Skeletal muscle tissue (tissue), 5 donors: ENCODE results near the gene KLHDC8A. TPM values are rescaled to one million over a fixed set of nuclear protein-coding genes. Genes with fewer than 3 reads are reported as not detected.
A peak's percentile ranks its signal among the peaks of the same experiment; 100 is the strongest.

Experiments used
- H3K27ac ChIP-seq: one replicate; pipeline ENCODE4 v1.7.0; 2013; ENCODE audit warnings: mild to moderate bottlenecking, low read depth, low read length, inconsistent platforms
- H3K27me3 ChIP-seq, 3 donors: one replicate each; pipeline ENCODE4 v1.7.0; 2013; ENCODE audit warnings: low read length in 3 of 3; ENCODE audit not compliant: control insufficient read depth in 3 of 3, insufficient read depth in 3 of 3
- H3K36me3 ChIP-seq, 3 donors: one replicate each; pipeline ENCODE4 v1.7.0; 2013; ENCODE audit warnings: low read length in 3 of 3; ENCODE audit not compliant: control insufficient read depth in 3 of 3, insufficient read depth in 3 of 3
- H3K4me1 ChIP-seq, 3 donors: one replicate each; pipeline ENCODE4 v1.7.0; 2013; ENCODE audit warnings: low read length in 3 of 3, mild to moderate bottlenecking in 3 of 3; ENCODE audit not compliant: control insufficient read depth in 3 of 3, insufficient read depth in 3 of 3
- H3K4me3 ChIP-seq, 3 donors: one replicate each; pipeline ENCODE4 v1.7.0; 2013; ENCODE audit warnings: low read length in 3 of 3
- H3K9ac ChIP-seq, 3 donors: one replicate each; pipeline ENCODE4 v1.7.0; 2013; ENCODE audit warnings: low read length in 3 of 3, mild to moderate bottlenecking in 3 of 3, moderate library complexity in 2 of 3, low read depth in 1 of 3
- H3K9me3 ChIP-seq, 3 donors: one replicate each; pipeline ENCODE4 v1.7.0; 2013; ENCODE audit warnings: low read length in 3 of 3; ENCODE audit not compliant: control insufficient read depth in 3 of 3
- small RNA-seq: library from RNA; depleted of rRNA; stranded (forward); fragments of <200 nt; gene quantifications from one replicate; pipeline ENCODE3, GENCODE V24; 2014
- total RNA-seq: library from RNA; depleted of rRNA; stranded (reverse); fragments of >200 nt; gene quantifications from one replicate; pipeline ENCODE4 v1.2.3, GENCODE V29; 2014
- donor health status: Osteomylitis.

KLHDC8A gene
- total RNA-seq, 1 donor from 2014 or later, result 0.52 TPM

DNA sequence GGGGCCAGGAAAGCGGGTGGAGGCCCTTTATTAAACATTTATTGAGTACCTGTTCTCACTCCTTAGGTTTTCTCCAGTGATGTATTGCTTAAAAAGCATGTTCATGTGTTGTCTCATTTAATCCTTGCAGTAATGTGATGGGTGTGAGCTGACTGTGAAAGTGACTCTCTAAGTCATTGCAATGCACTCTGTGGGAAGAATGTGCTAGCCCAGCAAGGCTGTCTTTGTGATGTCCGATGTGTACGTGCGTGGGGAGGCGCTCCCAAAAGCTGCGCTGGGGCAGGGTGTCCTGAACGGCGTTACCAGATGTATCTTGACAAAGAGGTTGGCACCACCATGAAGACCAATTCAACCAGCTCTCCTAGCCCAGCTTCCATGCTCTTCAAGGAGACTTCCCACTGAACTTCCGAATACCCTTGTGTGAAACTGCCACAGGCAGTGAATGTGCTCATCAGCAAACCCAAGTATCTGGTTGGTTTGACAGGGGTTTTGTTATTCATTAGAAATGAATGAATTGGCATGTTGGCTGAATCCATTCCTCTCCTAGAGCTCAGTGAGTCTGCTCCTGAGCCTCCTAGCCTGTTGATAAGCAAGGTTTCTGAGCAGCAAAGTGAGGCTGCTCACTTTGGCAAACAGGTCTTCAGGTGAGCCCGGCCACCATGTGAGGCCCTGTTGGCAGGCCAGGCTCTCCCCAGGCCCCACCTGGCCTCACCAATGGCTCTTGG, 63.2 kb downstream of the KLHDC8A start:
- H3K9me3 ChIP-seq, result no peaks in the 10 kb centered on the region
- no peak overlapping the region for H3K9ac ChIP-seq
- peak overlapping the region; percentile 48 for H3K27ac ChIP-seq
- peaks cover 10 to 17% (median 14%) of the 10 kb centered on the region in 3 donors for H3K4me1 ChIP-seq
- no peaks in the 10 kb centered on the region for H3K36me3 ChIP-seq
- no peaks in the 10 kb centered on the region for H3K27me3 ChIP-seq
- H3K4me3 ChIP-seq, result no peak overlapping the region

DNA sequence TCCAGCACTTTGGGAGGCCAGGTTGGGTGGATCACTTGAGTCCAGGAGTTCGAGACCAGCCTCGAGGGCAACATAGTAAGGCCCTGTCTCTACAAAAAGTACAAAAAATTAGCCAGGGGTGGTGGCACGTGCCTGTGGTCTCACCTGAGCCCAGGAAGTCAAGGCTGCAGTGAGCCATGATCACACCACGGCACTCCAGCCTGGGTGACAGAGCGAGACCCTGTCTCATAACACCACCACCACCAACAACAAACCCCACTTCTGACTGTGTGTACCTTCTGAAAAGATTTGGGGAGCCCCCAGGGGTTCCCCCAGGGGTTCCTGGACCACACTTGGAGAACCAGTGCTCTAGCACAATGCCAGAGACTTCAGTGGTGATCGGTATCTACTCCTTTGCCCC, 65.1 kb downstream of the KLHDC8A start:
- H3K9ac ChIP-seq, result no peak overlapping the region
- peaks cover 14 to 23% (median 16%) of the 10 kb centered on the region in 3 donors for H3K4me1 ChIP-seq
- H3K9me3 ChIP-seq, result no peaks in the 10 kb centered on the region
- H3K36me3 ChIP-seq, result no peaks in the 10 kb centered on the region
- no peaks in the 10 kb centered on the region for H3K27me3 ChIP-seq
- H3K4me3 ChIP-seq, result no peak overlapping the region
- H3K27ac ChIP-seq, result no peak overlapping the region

DNA sequence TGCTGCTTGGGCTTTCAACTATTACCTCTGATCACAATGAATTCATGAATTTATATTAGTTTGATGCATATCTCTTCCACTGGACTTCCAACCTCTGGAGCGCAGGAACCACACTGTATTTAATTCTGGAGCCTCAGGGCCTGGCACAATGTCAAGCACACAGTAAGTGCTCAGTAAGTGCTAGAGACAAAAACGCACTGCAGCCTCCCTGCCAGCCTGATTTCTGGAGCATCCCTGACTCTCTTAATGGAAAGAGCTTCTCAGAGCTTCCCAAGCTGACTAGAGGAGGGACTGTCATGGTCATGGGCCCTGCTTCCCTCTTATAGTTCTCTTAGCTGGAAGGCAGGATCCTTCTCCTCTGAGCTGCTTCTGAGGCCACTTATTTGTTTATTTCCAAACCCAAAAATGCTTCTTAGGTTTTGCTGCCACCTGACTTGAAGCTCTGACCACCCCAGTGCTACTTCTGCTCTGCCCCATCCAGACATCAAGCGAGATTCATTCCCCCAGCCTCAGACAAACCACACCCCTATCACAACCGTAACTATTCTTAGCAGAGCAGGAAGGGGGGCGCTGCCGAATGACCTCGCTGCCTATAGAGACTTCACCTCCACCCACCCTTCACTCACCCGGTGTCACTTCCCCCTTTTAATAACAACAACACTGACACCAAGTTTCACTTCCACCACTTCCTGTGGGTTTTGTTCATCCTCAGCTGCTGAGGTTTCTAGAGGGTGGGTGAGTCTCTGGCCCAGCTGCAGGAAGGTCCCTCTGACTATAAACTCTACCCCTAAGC, 68.8 kb downstream of the KLHDC8A start:
- no peak overlapping the region for H3K4me3 ChIP-seq
- H3K27ac ChIP-seq, result peak overlapping the region; percentile 32
- H3K9ac ChIP-seq, result no peak overlapping the region
- no peaks in the 10 kb centered on the region for H3K36me3 ChIP-seq
- peaks cover 15 to 29% (median 22%) of the 10 kb centered on the region in 3 donors for H3K4me1 ChIP-seq
- no peaks in the 10 kb centered on the region for H3K9me3 ChIP-seq
- H3K27me3 ChIP-seq, result no peaks in the 10 kb centered on the region

DNA sequence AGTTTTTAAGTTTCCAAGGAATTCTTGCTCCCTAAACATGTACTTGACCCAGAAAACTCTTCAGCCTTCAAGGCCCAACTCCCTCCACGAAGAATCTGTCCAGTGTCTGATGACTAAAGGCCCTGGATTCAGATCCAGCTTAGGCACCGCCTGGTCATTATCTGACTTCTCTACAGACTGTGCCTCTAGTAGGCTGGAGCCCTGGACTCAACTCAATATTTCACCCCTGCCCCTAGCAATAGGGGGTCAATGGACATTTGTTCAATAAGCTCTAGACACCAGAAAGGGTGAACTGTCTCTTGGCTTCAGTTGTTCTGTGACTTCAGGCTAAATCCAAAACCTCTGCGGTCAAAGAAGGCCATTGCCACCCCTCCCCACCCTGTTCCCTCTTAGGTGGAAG, 69.6 kb downstream of the KLHDC8A start:
- Histone ChIP-seq H3K4me1 (peaks cover 15 to 29% (median 22%) of the 10 kb centered on the region in 3 donors), H3K27ac (no peak overlapping the region)

DNA sequence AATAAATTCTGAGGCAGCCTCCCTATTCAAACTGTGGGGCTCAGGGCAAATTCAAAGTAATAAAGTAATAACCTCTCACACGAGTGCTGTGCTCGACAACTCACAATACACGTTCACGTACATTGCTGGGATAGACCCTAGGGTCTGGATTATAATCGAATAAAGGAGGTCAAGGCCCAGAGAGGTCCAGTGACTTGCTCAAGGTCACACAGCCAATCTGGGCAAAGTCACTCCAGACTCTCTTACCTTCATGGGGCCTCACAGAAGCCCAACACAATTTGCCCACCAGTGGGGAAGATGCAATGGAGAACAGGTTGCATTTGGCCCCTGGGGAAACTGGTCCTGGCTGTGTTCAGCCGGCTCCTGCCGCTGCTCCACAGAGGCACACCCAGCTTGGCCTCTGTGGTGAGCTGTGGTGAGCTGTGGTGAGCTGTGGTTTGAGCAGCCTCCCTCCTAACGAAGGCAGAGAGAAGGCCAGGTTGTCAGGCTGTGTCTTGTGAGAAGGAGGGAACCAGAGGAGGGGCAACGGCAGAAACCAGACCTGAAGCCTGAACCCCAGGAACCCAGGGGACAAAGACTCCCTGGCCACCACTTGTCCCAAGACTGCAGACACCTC, 70.3 kb downstream of the KLHDC8A start:
- Histone ChIP-seq H3K9ac (no peak overlapping the region), H3K27ac (no peak overlapping the region), H3K4me1 (peaks cover 15 to 29% (median 22%) of the 10 kb centered on the region in 3 donors), H3K4me3 (no peak overlapping the region), H3K36me3 (no peaks in the 10 kb centered on the region), H3K27me3 (no peaks in the 10 kb centered on the region), H3K9me3 (no peaks in the 10 kb centered on the region)

More for the DNA sequence above, 69.6 kb downstream of the KLHDC8A start:
- Histone ChIP-seq H3K4me3 (no peak overlapping the region), H3K9me3 (no peaks in the 10 kb centered on the region), H3K36me3 (no peaks in the 10 kb centered on the region), H3K9ac (peak overlapping the region in 1 of 3 donors; percentile 20), H3K27me3 (no peaks in the 10 kb centered on the region)

Small RNAs within 50 kb of the gene (small RNA-seq; reads per million reads assigned to genes)
- not detected for gene SNRPGP10

Other genes with a start within 250 kb of the KLHDC8A start
- 12.5 TPM for gene RBBP5, start 234.9 kb downstream of the KLHDC8A start, total RNA-seq
- gene DSTYK, start 145.2 kb downstream of the KLHDC8A start, total RNA-seq, result 10.4 TPM
- 15.1 TPM for gene TMCC2, start 129.0 kb downstream of the KLHDC8A start, total RNA-seq
- 1.0 TPM for gene NUAK2, start 35.2 kb downstream of the KLHDC8A start, total RNA-seq
- not detected for gene LEMD1, start 65.1 kb upstream of the KLHDC8A start, total RNA-seq
- gene BLACAT1, start 99.1 kb upstream of the KLHDC8A start, total RNA-seq, result not detected
- 3.7 TPM for gene CDK18, start 147.7 kb upstream of the KLHDC8A start, total RNA-seq